ENCODE results near the gene TRIM29.

The TRIM29 gene

GRCh38 chr11:120096369-120097191 is 41.3 kb downstream of the TRIM29 start:
- ATAC-seq, result no peak
- no peak for DNase-seq

- no peak for DNase-seq
- no peak for ATAC-seq
These were observed 42.4 kb downstream of the TRIM29 start for GRCh38 chr11:120095516-120095915.

- no peak for DNase-seq
- no peak for ATAC-seq
These were observed 46.2 kb downstream of the TRIM29 start for GRCh38 chr11:120091701-120092100.

- DNase-seq (no peak), ATAC-seq (no peak)
These were observed 46.8 kb downstream of the TRIM29 start for GRCh38 chr11:120091121-120091520.

- DNase-seq (no peak), ATAC-seq (no peak)
These were observed 47.5 kb downstream of the TRIM29 start for GRCh38 chr11:120090411-120090810.

GRCh38 chr11:120089036-120090001 is 48.6 kb downstream of the TRIM29 start:
- DNase-seq (no peak), ATAC-seq (no peak)

GRCh38 chr11:120088056-120088455 is 49.9 kb downstream of the TRIM29 start:
- DNase-seq, result no peak
- no peak for ATAC-seq

GRCh38 chr11:120086651-120087050 is 51.3 kb downstream of the TRIM29 start:
- DNase-seq (no peak), ATAC-seq (no peak)

- no peak for ATAC-seq
These were observed 57.9 kb downstream of the TRIM29 start for GRCh38 chr11:120079750-120080610.

GRCh38 chr11:120078397-120078796 is 59.5 kb downstream of the TRIM29 start:
- no peak for DNase-seq
- ATAC-seq, result no peak

More at GRCh38 chr11:120079750-120080610, 57.9 kb downstream of the TRIM29 start:
- peak; percentile 40 for DNase-seq

- ATAC-seq (no peak), DNase-seq (no peak)
These were observed 63.8 kb downstream of the TRIM29 start for GRCh38 chr11:120074076-120074475.

GRCh38 chr11:120073196-120073595 is 64.7 kb downstream of the TRIM29 start:
- ATAC-seq, result no peak
- no peak for DNase-seq

GRCh38 chr11:120068114-120068573 is 69.8 kb downstream of the TRIM29 start:
- ATAC-seq, result peak; percentile 30

GRCh38 chr11:120067438-120068113 is 70.3 kb downstream of the TRIM29 start:
- DNase-seq, result no peak
- no peak for ATAC-seq

More at GRCh38 chr11:120068114-120068573, 69.8 kb downstream of the TRIM29 start:
- no peak for DNase-seq

- ATAC-seq (no peak), DNase-seq (no peak)
These were observed 71.0 kb downstream of the TRIM29 start for GRCh38 chr11:120066738-120067437.

GRCh38 chr11:120065876-120066275 is 72.0 kb downstream of the TRIM29 start:
- ATAC-seq (no peak), DNase-seq (no peak)

GRCh38 chr11:120065176-120065575 is 72.7 kb downstream of the TRIM29 start:
- no peak for DNase-seq

GRCh38 chr11:120064341-120064740 is 73.6 kb downstream of the TRIM29 start:
- no peak for DNase-seq
- ATAC-seq, result no peak

More at GRCh38 chr11:120065176-120065575, 72.7 kb downstream of the TRIM29 start:
- ATAC-seq, result no peak

GRCh38 chr11:120063686-120064340 is 74.1 kb downstream of the TRIM29 start:
- no peak for DNase-seq
- ATAC-seq, result no peak

- ATAC-seq (no peak), DNase-seq (no peak)
These were observed 75.4 kb downstream of the TRIM29 start for GRCh38 chr11:120062561-120062930.

Data from stimulated activated naive CD8-positive, alpha-beta T cell treated with anti-CD3 and anti-CD28 coated beads, Interleukin-15, Interleukin-2, amounts not matched to agents 100 U/mL and 50 U/mL, for 24 hours (primary cell).